PC-3 (cell line): ENCODE data around the gene TLE6. TPM values are rescaled to one million over a fixed set of nuclear protein-coding genes. Genes with fewer than 3 reads are reported as not detected.

Experiments used
- ATAC-seq: fragments of 200-7000 bp; cut with Tn5 transposase; 2 replicates; pipeline ENCODE4 v1.9.1; 2020; ENCODE audit warnings: mild to moderate bottlenecking, moderate library complexity
- BruUV-seq: library from RNA; stranded (reverse); fragments of 400-500 nt; replicated peaks from 2 replicates; lab custom pipeline; 2021; lab: Mats Ljungman, UMichigan
- CTCF ChIA-PET: fragments of 300-600 bp; sonication (Branson Sonifier 250); formaldehyde crosslinking; loops from one replicate; lab custom pipeline; 2022; ENCODE audit warnings: antibody characterized with exemption; lab: Charles Lee
- POLR2A ChIA-PET: fragments of 300-600 bp; sonication (Branson Sonifier 250); formaldehyde crosslinking; loops from one replicate; lab custom pipeline; 2022; ENCODE audit warnings: antibody characterized with exemption; ENCODE audit not compliant: unreplicated experiment; lab: Charles Lee
- DNase-seq: peaks from one replicate; pipeline ENCODE4 v3.0.0-alpha.2; 2015
- H2AFZ ChIP-seq: fragments of 300-600 bp; sonication (generic); 2 replicates; pipeline ENCODE4 v1.6.0; 2016; ENCODE audit warnings: antibody characterized with exemption, low read length
- H3F3A ChIP-seq: fragments of 300-600 bp; sonication (generic); one replicate; pipeline ENCODE4 v1.6.0; 2017; ENCODE audit warnings: antibody characterized with exemption, low read length, control low read depth, mild to moderate bottlenecking; ENCODE audit not compliant: unreplicated experiment
- H3K27ac ChIP-seq: fragments of 300-600 bp; sonication (generic); 2 replicates; pipeline ENCODE4 v1.5.1; 2016; ENCODE audit warnings: mild to moderate bottlenecking, low read length
- H3K27me3 ChIP-seq: fragments of 300-600 bp; sonication (generic); 2 replicates; pipeline ENCODE4 v1.6.1; 2016; ENCODE audit warnings: low read length, mixed read lengths
- H3K36me3 ChIP-seq: fragments of 300-600 bp; sonication (generic); 2 replicates; pipeline ENCODE4 v1.6.1; 2016; ENCODE audit warnings: low read depth, mixed run types, low read length, mixed read lengths
- H3K4me1 ChIP-seq: fragments of 300-600 bp; sonication (generic); 2 replicates; pipeline ENCODE4 v1.5.1; 2016; ENCODE audit warnings: low read length; ENCODE audit not compliant: insufficient read depth
- H3K4me2 ChIP-seq: fragments of 300-600 bp; sonication (generic); 2 replicates; pipeline ENCODE4 v1.6.0; 2016; ENCODE audit warnings: low read length
- H3K4me3 ChIP-seq: fragments of 300-600 bp; sonication (generic); 2 replicates; pipeline ENCODE4 v1.5.1; 2016; ENCODE audit warnings: mild to moderate bottlenecking, low read length, mixed read lengths
- H3K79me2 ChIP-seq: fragments of 300-600 bp; sonication (generic); 2 replicates; pipeline ENCODE4 v1.6.1; 2017; ENCODE audit warnings: low read length, mixed read lengths
- H3K9ac ChIP-seq: fragments of 300-600 bp; sonication (generic); 2 replicates; pipeline ENCODE4 v1.6.0; 2016; ENCODE audit warnings: mild to moderate bottlenecking, low read length
- H3K9me2 ChIP-seq: fragments of 300-600 bp; sonication (generic); replicated peaks from 2 replicates; pipeline ENCODE4 v1.6.1; 2016; ENCODE audit warnings: mixed run types, low read length, mixed read lengths
- H3K9me3 ChIP-seq: fragments of 300-600 bp; sonication (generic); 2 replicates; pipeline ENCODE4 v1.6.1; 2016; ENCODE audit warnings: low read length, mixed read lengths
- H4K20me1 ChIP-seq: fragments of 300-600 bp; sonication (generic); 2 replicates; pipeline ENCODE4 v1.6.1; 2016; ENCODE audit warnings: low read length, mixed read lengths
- EZH2 ChIP-seq: fragments of 300-600 bp; sonication (generic); IDR thresholded peaks from one replicate; pipeline ENCODE4 v1.6.1; 2017; ENCODE audit warnings: antibody characterized with exemption, mild to moderate bottlenecking, low read length; ENCODE audit not compliant: unreplicated experiment
- EZH2phosphoT487 ChIP-seq: fragments of 300-600 bp; sonication (generic); IDR thresholded peaks from 2 replicates; pipeline ENCODE4 v1.6.1; 2018; ENCODE audit warnings: mild to moderate bottlenecking, antibody characterized with exemption, low read length, borderline replicate concordance
- intact Hi-C: fragments of 100-400 bp; cut with micrococcal nuclease; formaldehyde crosslinking; loops from 2 replicates; pipeline ENCODE4 v1.9.0; 2023
- total RNA-seq: library from RNA; depleted of rRNA; stranded (reverse); fragments of >200 nt; gene quantifications from 2 replicates; pipeline ENCODE4 v1.2.3, GENCODE V29; 2014
- TF ChIP-seq, protein P1 (sequence below): fragments of 300-600 bp; sonication (generic); conservative IDR thresholded peaks from 2 replicates; pipeline ENCODE4 v1.5.1; 2017; ENCODE audit warnings: antibody characterized with exemption, low read depth, mild to moderate bottlenecking, low read length

Gene TLE6
- total RNA-seq, 1 experiment from 2014 or later, result 1.9 TPM

DNA sequence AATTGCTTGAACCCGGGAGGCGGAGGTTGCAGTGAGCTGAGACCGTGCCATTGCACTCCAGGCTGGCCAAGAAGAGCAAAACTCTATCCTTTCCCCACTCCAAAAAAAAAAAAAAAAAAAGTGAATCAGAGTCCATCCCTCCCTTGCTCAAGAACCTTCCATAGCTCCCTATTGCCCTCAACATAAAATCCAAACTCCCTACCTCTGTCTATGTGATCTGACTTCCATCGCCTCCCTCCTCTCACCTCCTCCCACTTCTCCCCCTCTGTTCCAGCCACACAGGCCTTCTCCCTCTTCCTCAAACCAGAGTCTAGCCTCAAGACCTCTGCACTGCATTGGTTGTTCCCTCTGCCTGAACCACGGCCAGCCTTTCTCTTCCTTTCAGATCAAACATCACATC, 61.8 kb downstream of the TLE6 start:
- Histone ChIP-seq H3K27me3 (no peaks in the 10 kb centered on the region), H2AFZ (no peak overlapping the region), H3K9me2 (no peaks in the 10 kb centered on the region), H4K20me1 (no peaks in the 10 kb centered on the region), H3K27ac (no peak overlapping the region), H3K9ac (no peak overlapping the region), H3F3A (no peaks in the 10 kb centered on the region), H3K4me1 (peaks cover 13% of the 10 kb centered on the region), H3K4me3 (no peak overlapping the region), H3K79me2 (no peaks in the 10 kb centered on the region), H3K36me3 (no peaks in the 10 kb centered on the region), H3K4me2 (no peak overlapping the region), H3K9me3 (no peaks in the 10 kb centered on the region)
- no peak for DNase-seq
- CTCF ChIA-PET, result no interaction called here
- BruUV-seq, result no TSS peak
- POLR2A ChIA-PET, result no interaction called here
- no peak for ATAC-seq
- TF ChIP-seq, protein P1, sequence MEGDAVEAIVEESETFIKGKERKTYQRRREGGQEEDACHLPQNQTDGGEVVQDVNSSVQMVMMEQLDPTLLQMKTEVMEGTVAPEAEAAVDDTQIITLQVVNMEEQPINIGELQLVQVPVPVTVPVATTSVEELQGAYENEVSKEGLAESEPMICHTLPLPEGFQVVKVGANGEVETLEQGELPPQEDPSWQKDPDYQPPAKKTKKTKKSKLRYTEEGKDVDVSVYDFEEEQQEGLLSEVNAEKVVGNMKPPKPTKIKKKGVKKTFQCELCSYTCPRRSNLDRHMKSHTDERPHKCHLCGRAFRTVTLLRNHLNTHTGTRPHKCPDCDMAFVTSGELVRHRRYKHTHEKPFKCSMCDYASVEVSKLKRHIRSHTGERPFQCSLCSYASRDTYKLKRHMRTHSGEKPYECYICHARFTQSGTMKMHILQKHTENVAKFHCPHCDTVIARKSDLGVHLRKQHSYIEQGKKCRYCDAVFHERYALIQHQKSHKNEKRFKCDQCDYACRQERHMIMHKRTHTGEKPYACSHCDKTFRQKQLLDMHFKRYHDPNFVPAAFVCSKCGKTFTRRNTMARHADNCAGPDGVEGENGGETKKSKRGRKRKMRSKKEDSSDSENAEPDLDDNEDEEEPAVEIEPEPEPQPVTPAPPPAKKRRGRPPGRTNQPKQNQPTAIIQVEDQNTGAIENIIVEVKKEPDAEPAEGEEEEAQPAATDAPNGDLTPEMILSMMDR, result no peak
- TF ChIP-seq EZH2, result no peak
- TF ChIP-seq EZH2phosphoT487, result no peak
- intact Hi-C loops, result no loop called here

DNA sequence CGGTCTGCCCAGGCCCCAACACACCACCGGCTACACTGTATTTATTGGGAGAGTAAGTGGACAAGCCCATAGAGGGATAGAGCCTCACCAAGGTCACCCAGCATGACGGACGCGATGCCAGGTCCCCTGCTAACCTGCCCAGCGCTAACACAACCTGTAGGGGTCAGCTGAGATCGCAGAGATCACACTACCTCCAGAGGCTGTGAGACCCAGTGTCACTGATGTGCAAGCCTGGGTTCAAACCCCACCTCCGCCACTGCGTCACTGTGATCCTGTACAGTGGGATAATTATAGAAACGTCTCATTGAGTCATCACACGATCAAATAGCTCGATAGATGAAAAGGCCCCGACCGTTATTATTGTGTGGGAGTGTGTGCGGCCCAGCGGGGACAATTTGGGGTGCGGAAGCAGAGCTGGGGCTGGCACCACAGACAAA, 62.3 kb downstream of the TLE6 start:
- H3K36me3 ChIP-seq, result no peaks in the 10 kb centered on the region
- H3K27ac ChIP-seq, result no peak overlapping the region
- no peak overlapping the region for H3K4me2 ChIP-seq
- H3K27me3 ChIP-seq, result no peaks in the 10 kb centered on the region
- H3F3A ChIP-seq, result no peaks in the 10 kb centered on the region
- H4K20me1 ChIP-seq, result no peaks in the 10 kb centered on the region
- no peaks in the 10 kb centered on the region for H3K9me3 ChIP-seq
- ChIA-PET POLR2A (no interaction called here), CTCF (no interaction called here)
- no peak for DNase-seq
- no peak overlapping the region for H3K9ac ChIP-seq
- ATAC-seq, result no peak
- H3K9me2 ChIP-seq, result no peaks in the 10 kb centered on the region
- intact Hi-C loops, result no loop called here
- BruUV-seq, result no TSS peak
- H3K4me3 ChIP-seq, result no peak overlapping the region
- H2AFZ ChIP-seq, result no peak overlapping the region
- H3K79me2 ChIP-seq, result no peaks in the 10 kb centered on the region
- TF ChIP-seq, protein P1, result no peak
- TF ChIP-seq EZH2 (no peak), EZH2phosphoT487 (no peak)
- H3K4me1 ChIP-seq, result peaks cover 11% of the 10 kb centered on the region

DNA sequence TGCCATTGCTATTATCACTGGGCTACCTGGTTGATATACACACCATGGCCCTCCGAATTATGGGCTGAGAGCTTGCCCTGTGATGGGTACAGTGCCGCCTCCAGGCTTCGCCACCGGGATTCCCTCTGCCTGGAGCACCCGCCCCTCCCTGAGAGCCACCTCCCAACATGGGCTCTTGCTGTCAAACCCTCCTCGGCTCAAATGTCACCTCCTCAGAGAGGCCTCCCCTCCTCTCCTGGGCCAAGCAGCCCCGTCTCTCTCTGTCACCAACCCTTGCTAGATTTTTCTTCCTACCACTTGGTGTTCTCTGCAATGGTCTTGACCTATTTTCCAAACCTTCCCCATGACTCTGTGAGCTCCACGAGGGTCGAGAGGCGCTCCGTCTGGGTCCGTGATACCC, 64.0 kb downstream of the TLE6 start:
- no peak for ATAC-seq
- no peaks in the 10 kb centered on the region for H3K9me2 ChIP-seq
- no peaks in the 10 kb centered on the region for H3K27me3 ChIP-seq
- H4K20me1 ChIP-seq, result no peaks in the 10 kb centered on the region
- H3K27ac ChIP-seq, result no peak overlapping the region
- intact Hi-C loops, result no loop called here
- H3K79me2 ChIP-seq, result no peaks in the 10 kb centered on the region
- H3K4me3 ChIP-seq, result no peak overlapping the region
- ChIA-PET POLR2A (no interaction called here), CTCF (no interaction called here)
- no peak overlapping the region for H3K4me2 ChIP-seq
- no peaks in the 10 kb centered on the region for H3K9me3 ChIP-seq
- H3F3A ChIP-seq, result no peaks in the 10 kb centered on the region
- H3K4me1 ChIP-seq, result peaks cover 4% of the 10 kb centered on the region; the same call in 1 of the 2 replicates
- H2AFZ ChIP-seq, result no peak overlapping the region
- no peaks in the 10 kb centered on the region for H3K36me3 ChIP-seq
- no peak overlapping the region for H3K9ac ChIP-seq
- TF ChIP-seq EZH2phosphoT487 (no peak), EZH2 (no peak)
- TF ChIP-seq, protein P1, result no peak
- DNase-seq, result no peak
- no TSS peak for BruUV-seq
